Suprapubic skin (tissue), 4 donors: ENCODE measurements around the gene CRYBG3. TPM values are rescaled to one million over a fixed set of nuclear protein-coding genes. Genes with fewer than 3 reads are reported as not detected.
A peak's percentile ranks its signal among the peaks of the same experiment; 100 is the strongest.

Experiments
- DNase-seq, 2 donors: peaks; one replicate each; pipeline ENCODE4 v3.0.0-alpha.2; 2019; ENCODE audit warnings: low spot score in 2 of 2
- H3K27ac ChIP-seq: fragments of 200-600 bp; sonication (generic); one replicate; pipeline ENCODE4 v1.5.1; 2019
- H3K27me3 ChIP-seq: fragments of 200-600 bp; sonication (generic); one replicate; pipeline ENCODE4 v1.5.1; 2019
- H3K36me3 ChIP-seq: fragments of 200-600 bp; sonication (generic); one replicate; pipeline ENCODE4 v1.5.1; 2019
- H3K4me1 ChIP-seq: fragments of 200-600 bp; sonication (generic); one replicate; pipeline ENCODE4 v1.5.1; 2019
- H3K4me3 ChIP-seq: fragments of 200-600 bp; sonication (generic); one replicate; pipeline ENCODE4 v1.5.1; 2019; ENCODE audit warnings: mild to moderate bottlenecking
- H3K9me3 ChIP-seq: fragments of 200-600 bp; sonication (generic); one replicate; pipeline ENCODE4 v1.5.1; 2019
- EP300 ChIP-seq: sonication (generic); formaldehyde crosslinking; IDR thresholded peaks from one replicate; pipeline ENCODE4 v1.6.1; 2017; ENCODE audit warnings: antibody characterized with exemption
- POLR2A ChIP-seq, 2 donors: fragments of 450-650 bp; IDR thresholded peaks; one replicate each; pipeline ENCODE4 v1.6.1; 2017; ENCODE audit warnings: antibody characterized with exemption in 2 of 2, mild to moderate bottlenecking in 2 of 2, moderate library complexity in 2 of 2
- POLR2AphosphoS5 ChIP-seq, 3 donors: sonication (generic); formaldehyde crosslinking; IDR thresholded peaks; one replicate each; pipeline ENCODE4 v1.6.1; 2017; ENCODE audit warnings: antibody characterized with exemption in 3 of 3
- WGBS: methylation state at CpG from one replicate; pipeline ENCODE4 v1.1.5; 2018; 5-methylcytosine and 5-hydroxymethylcytosine counted together
- total RNA-seq, 4 donors: library from RNA; depleted of rRNA; stranded (reverse); fragments of >200 nt; gene quantifications; one replicate each; pipeline ENCODE4 v1.1.0, GENCODE V29; 2016
- TF ChIP-seq, protein P1 (sequence below), 2 donors: fragments of 200-600 bp in 1 of 2; fragments of 450-650 bp in 1 of 2; sonication (generic) in 1 of 2; IDR thresholded peaks; one replicate each; pipeline ENCODE4 v1.5.1; 2016 to 2019; ENCODE audit warnings: antibody characterized with exemption in 2 of 2, mild to moderate bottlenecking in 1 of 2, moderate library complexity in 1 of 2

CRYBG3 gene
- total RNA-seq, result 10 to 100 TPM; 28.8 to 49.6 (median 33.3) TPM

DNA sequence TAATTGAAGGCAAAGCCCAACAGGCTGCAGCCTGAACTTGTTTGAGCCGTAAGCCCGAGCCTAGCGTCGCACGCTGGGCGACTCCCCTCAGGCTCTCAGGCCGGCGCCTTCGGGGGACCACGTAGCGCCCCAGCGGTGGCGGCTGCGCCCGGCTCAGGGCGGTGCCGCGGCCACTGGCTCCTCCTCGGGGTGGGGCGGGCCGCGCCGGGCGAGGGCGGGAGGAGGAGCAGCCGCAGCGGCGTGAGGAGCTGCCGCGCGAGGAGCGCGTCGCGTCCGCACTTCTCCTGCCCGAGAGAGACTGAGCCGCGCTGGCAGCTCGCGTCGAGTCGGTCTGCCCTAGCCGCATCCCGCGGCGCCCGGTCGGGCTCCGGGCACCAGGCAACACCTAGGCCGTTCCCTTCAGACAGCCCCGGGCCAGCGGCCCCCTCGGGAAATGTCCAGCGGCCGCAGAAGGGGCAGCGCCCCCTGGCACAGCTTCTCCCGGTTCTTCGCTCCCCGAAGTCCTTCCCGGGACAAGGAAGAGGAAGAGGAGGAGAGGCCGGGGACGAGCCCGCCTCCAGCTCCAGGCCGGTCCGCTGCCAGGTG, at the start of gene CRYBG3:
TSS of gene CRYBG3 (plus strand) at position 238 of the 585 bp plus-strand sequence. CDS start at position 434, 196 bp downstream.
- Histone ChIP-seq H3K36me3 (no peaks in the 10 kb centered on the region), H3K4me1 (peaks cover 34% of the 10 kb centered on the region), H3K9me3 (no peaks in the 10 kb centered on the region), H3K4me3 (peak within 1 kb of the TSS; percentile 73), H3K27me3 (no peaks in the 10 kb centered on the region), H3K27ac (peak within 1 kb of the TSS; percentile 82)
- DNase-seq, result peak; percentile 80 to 90
- under 1% methylated on average over 46 of the region's 66 CpGs for WGBS
- peak in 2 of 3 donors; percentile 42 to 53 for TF ChIP-seq POLR2AphosphoS5 (IDR thresholded peaks at IDR 0.05)
- TF ChIP-seq POLR2A (IDR thresholded peaks at IDR 0.05), result peak in 1 of 2 donors; percentile 73
- TF ChIP-seq EP300, result no peak

DNA sequence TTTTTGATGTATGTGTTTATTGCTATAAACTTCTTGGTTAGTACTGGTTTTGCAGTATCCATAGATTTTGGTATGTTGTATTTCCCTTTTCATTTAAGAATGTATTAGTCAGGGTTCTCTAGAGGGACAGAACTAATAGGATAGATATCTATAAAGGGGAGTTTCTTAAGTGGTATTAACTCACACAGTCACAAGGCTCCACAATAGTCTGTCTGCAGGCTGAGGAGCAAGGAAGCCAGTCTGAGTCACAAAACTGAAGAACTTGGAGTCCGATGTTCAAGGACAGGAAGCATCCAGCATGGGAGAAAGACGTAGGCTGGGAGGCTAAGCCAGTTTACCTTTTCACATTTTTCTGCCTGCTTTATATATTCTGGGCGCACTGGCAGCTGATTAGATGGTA, 48.9 kb upstream of the CRYBG3 start:
- H3K27me3 ChIP-seq, result no peaks in the 10 kb centered on the region
- DNase-seq, result no peak
- no peaks in the 10 kb centered on the region for H3K4me1 ChIP-seq
- H3K9me3 ChIP-seq, result no peaks in the 10 kb centered on the region
- H3K4me3 ChIP-seq, result no peak overlapping the region
- no peak for TF ChIP-seq POLR2A (IDR thresholded peaks at IDR 0.05)
- WGBS, result 94% methylated on average over 3 of the region's 3 CpGs
- no peak overlapping the region for H3K27ac ChIP-seq
- H3K36me3 ChIP-seq, result no peaks in the 10 kb centered on the region

DNA sequence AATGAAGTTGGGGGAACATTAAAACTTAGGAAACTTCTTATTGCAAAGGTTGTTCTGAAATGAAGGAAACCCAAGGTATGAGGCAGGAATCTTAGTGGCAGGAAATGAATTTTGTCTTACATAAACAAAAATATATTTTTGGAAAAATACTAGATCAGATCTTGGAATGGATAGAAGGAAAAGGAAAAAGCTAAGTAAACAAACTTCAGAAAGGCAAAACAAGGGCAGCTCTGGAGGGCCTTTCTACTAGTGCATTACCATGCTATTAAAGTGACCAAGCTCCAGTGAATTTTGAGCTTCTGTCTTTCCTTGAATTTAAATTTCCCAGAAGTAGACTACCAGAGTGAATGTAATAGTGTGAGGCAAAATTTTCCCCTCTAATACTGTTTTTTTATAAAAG, 43.7 kb upstream of the CRYBG3 start:
- DNase-seq, result no peak
- TF ChIP-seq, protein P1, sequence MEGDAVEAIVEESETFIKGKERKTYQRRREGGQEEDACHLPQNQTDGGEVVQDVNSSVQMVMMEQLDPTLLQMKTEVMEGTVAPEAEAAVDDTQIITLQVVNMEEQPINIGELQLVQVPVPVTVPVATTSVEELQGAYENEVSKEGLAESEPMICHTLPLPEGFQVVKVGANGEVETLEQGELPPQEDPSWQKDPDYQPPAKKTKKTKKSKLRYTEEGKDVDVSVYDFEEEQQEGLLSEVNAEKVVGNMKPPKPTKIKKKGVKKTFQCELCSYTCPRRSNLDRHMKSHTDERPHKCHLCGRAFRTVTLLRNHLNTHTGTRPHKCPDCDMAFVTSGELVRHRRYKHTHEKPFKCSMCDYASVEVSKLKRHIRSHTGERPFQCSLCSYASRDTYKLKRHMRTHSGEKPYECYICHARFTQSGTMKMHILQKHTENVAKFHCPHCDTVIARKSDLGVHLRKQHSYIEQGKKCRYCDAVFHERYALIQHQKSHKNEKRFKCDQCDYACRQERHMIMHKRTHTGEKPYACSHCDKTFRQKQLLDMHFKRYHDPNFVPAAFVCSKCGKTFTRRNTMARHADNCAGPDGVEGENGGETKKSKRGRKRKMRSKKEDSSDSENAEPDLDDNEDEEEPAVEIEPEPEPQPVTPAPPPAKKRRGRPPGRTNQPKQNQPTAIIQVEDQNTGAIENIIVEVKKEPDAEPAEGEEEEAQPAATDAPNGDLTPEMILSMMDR (IDR thresholded peaks at IDR 0.05), result no peak
- TF ChIP-seq EP300 (no peak), POLR2A (IDR thresholded peaks at IDR 0.05) (no peak), POLR2AphosphoS5 (IDR thresholded peaks at IDR 0.05) (no peak)
- Histone ChIP-seq H3K4me3 (no peak overlapping the region), H3K27me3 (no peaks in the 10 kb centered on the region), H3K36me3 (peaks cover 3% of the 10 kb centered on the region), H3K4me1 (no peaks in the 10 kb centered on the region), H3K9me3 (no peaks in the 10 kb centered on the region), H3K27ac (no peak overlapping the region)

DNA sequence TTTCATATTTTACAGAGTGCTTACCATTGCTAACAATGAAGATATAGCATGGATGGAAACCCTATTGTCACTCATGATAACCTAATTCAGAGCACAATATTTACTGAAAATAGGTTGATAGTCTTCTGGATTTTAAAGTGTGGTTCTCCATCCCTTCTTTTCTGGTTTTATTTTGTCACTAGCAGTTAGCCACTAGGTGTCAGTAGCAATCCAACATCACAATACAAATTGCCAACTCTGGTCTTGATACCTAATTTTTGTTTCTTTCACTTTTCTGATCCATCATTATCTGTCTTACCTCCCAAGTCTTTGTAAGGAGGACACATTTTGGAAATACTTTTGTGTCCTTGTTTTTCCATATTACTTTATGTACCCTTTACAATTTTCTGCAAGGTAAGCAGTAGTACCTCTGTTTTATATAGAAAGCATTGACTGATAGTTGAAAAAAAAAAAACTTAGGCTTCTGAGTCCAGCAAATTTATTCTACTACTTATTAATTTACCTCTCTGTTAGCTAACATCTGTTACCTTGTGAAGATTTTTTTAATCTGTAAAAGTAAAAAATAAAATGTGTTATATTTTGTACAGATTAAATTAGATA, 28.3 kb upstream of the CRYBG3 start:
- Histone ChIP-seq H3K4me3 (no peak overlapping the region), H3K27me3 (no peaks in the 10 kb centered on the region), H3K4me1 (no peaks in the 10 kb centered on the region), H3K9me3 (no peaks in the 10 kb centered on the region), H3K27ac (no peak overlapping the region), H3K36me3 (no peaks in the 10 kb centered on the region)
- DNase-seq, result no peak
- TF ChIP-seq POLR2AphosphoS5 (IDR thresholded peaks at IDR 0.05), result no peak
- TF ChIP-seq, protein P1 (IDR thresholded peaks at IDR 0.05), result peak; percentile 61 to 83

DNA sequence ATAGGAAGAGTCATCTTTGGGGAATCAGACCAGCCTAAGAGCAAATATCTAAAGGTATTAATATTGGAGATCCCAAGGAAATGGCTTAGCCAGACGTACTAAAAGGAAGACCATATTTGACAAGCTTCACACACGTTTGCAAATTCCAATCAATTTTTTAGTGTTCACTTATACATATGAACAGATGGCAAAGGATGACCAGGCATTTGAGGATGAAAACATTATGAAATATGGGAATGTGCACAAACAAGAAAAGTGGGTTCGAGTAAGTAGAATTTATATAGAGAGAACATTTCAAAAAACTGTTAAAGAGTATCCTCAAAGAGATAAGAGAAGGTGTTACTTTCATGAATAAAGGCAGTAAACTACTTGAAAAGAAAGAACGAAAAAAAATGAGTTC, 25.9 kb upstream of the CRYBG3 start:
- Histone ChIP-seq H3K4me3 (no peak overlapping the region), H3K4me1 (no peaks in the 10 kb centered on the region), H3K9me3 (no peaks in the 10 kb centered on the region), H3K27me3 (no peaks in the 10 kb centered on the region), H3K36me3 (peaks cover 4% of the 10 kb centered on the region), H3K27ac (no peak overlapping the region)
- no peak for DNase-seq
- whole genome bisulfite sequencing, result 93% methylated on average over 4 of the region's 4 CpGs
- TF ChIP-seq EP300, result no peak
- TF ChIP-seq POLR2AphosphoS5 (IDR thresholded peaks at IDR 0.05), result no peak
- TF ChIP-seq, protein P1 (IDR thresholded peaks at IDR 0.05), result no peak
- no peak for TF ChIP-seq POLR2A (IDR thresholded peaks at IDR 0.05)

DNA sequence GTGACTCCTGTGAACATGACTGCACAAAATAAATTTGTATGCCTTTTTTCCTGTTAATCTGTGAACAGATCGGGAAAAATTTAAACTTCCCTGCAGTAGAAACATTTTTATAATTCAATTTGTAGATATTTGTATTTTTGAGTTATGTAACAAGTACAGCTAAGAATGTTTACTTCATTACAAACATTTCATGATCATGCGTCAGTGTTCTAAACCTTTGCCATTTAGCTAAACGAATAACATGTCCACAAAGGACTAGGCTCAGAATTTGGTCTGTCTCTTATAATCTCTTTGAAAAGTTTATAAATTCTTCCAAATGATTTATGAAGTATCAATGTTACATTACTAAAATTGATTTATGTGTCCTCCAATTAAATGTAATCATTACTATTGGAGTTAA, 17.3 kb upstream of the CRYBG3 start:
- Histone ChIP-seq H3K4me1 (no peaks in the 10 kb centered on the region), H3K9me3 (no peaks in the 10 kb centered on the region), H3K4me3 (no peak overlapping the region), H3K27me3 (no peaks in the 10 kb centered on the region), H3K36me3 (peaks cover 4% of the 10 kb centered on the region), H3K27ac (no peak overlapping the region)
- WGBS, result 76% methylated on average over 3 of the region's 3 CpGs
- no peak for DNase-seq
- TF ChIP-seq, protein P1 (IDR thresholded peaks at IDR 0.05), result no peak
- TF ChIP-seq POLR2AphosphoS5 (IDR thresholded peaks at IDR 0.05), result no peak
- TF ChIP-seq EP300, result no peak
- no peak for TF ChIP-seq POLR2A (IDR thresholded peaks at IDR 0.05)
